ENCODE measurements around the gene ARID3A.
A peak's percentile ranks its signal among the peaks of the same experiment; 100 is the strongest.
"Not testable (repeated sequence)": the region's sequence is repeated elsewhere in the genome, so short reads cannot be mapped to it uniquely, and the experiment has no call there.

Gene ARID3A

DNA sequence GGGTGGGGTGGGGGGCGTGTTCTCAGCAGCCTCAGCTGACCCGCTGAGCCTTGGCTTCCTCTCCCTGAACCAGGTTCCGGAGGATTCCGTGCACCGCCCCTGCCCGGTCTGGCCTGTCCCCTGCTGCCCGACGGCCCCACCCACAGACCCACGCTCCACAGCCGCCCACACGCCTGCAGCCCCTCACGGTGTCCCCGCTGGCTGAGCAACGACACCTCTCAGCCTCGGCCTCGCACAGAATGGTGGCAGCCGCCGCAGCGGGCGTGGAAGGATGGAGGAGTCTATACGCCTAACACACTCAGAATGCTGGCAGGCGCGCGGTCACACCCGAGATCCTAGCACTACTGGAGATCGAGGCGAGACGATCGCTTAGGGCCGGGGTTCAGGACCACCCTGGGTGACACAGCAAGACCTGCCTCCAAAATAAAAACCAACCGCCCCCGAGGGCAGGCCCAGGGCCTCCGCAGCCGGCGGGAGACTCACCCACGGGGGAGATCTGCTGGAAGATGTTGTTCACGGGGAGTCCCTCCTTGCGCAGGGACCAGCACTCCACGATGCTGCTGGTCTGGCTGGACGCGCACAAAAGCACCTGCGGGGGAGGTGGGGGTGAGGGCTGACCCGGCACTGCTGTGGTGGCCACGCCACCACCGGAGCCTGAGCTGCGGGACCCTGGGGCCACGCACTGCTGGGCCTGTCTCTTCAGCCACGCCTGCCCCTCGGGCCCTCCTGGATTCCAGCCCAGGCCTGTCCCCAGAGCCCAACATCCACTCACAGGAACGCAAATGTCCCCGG, 41.2 kb upstream of the ARID3A start:
- H3K36me3 ChIP-seq (ENCODE audit: insufficient read depth, low read length) = peaks cover 52% of the 10 kb centered on the region
- no peaks in the 10 kb centered on the region for H3K9me3 ChIP-seq (replicated peaks; ENCODE audit: low read length)
- no peaks in the 10 kb centered on the region for H3K4me1 ChIP-seq (ENCODE audit: control insufficient read depth, insufficient read depth, low read length)
- H3K4me3 ChIP-seq (ENCODE audit: low read length) = no peak overlapping the region
- H3K9ac ChIP-seq (ENCODE audit: low read depth, low read length) = no peak overlapping the region
- H3K4me2 ChIP-seq (ENCODE audit: low read length) = no peak overlapping the region
- H3K27me3 ChIP-seq (ENCODE audit: control insufficient read depth, insufficient read depth, low read length) = no peaks in the 10 kb centered on the region

DNA sequence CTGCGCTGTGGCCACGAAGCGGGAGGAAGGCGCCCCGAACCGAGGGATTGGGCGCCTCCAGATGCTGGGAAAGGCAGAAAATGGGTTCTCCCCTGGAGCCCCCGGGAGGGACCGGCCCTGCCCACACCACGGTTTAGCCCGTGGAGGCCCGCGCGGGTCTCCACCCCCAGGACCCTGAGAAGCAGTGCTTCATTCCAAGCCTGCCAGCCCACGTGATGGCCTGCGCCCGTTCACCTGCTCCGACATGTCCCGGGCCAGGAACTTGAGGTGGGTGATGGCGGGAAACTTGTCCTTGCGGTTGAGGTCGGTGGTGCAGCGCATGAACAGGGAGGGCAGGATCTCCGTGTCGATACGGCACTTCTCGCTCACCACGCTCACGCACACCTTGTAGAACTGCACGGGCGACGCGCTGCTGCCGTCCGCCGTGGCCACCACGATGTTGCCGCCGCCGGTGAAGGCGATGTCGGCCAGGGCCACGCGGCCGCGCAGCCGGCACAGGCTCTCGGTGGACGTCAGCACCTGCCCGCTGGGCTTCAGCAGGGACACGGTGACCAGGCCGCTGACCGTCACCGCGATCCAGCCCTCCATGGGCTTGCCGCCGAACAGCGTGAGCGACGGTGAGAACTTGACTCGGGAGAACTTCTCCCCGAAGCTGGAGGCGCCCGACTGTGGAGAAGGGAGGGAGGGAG, 40.2 kb upstream of the ARID3A start:
- Histone ChIP-seq H3K9ac (ENCODE audit: low read depth, low read length) (no peak overlapping the region), H3K4me3 (ENCODE audit: low read length) (no peak overlapping the region), H3K4me2 (ENCODE audit: low read length) (no peak overlapping the region), H3K9me3 (replicated peaks; ENCODE audit: low read length) (no peaks in the 10 kb centered on the region), H3K4me1 (ENCODE audit: control insufficient read depth, insufficient read depth, low read length) (no peaks in the 10 kb centered on the region), H3K27me3 (ENCODE audit: control insufficient read depth, insufficient read depth, low read length) (no peaks in the 10 kb centered on the region), H3K36me3 (ENCODE audit: insufficient read depth, low read length) (peaks cover 58% of the 10 kb centered on the region)

DNA sequence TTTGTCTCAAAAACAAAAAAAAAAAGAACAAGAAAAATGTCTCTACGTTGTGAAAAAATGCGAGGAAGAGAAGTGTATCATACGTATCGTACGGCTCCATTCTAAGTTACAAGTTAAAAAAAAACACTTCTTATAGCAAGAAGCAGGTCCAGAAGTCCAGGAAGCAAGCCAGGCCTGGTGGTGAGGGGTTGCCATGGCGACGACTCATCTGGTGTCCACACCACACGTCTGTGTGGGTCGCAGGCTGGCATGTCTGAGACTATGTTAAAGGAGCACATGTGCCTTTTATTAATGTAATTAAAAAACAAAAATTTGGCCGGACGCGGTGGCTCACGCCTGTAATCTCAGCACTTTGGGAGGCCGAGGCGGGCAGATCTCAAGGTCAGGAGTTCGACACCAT, 38.8 kb upstream of the ARID3A start:
- no peak overlapping the region for H3K9ac ChIP-seq (ENCODE audit: low read depth, low read length)
- H3K9me3 ChIP-seq (replicated peaks; ENCODE audit: low read length) = no peaks in the 10 kb centered on the region
- H3K4me2 ChIP-seq (ENCODE audit: low read length) = no peak overlapping the region
- no peaks in the 10 kb centered on the region for H3K27me3 ChIP-seq (ENCODE audit: control insufficient read depth, insufficient read depth, low read length)
- no peak overlapping the region for H3K4me3 ChIP-seq (ENCODE audit: low read length)
- H3K36me3 ChIP-seq (ENCODE audit: insufficient read depth, low read length) = peaks cover 45% of the 10 kb centered on the region
- no peaks in the 10 kb centered on the region for H3K4me1 ChIP-seq (ENCODE audit: control insufficient read depth, insufficient read depth, low read length)

DNA sequence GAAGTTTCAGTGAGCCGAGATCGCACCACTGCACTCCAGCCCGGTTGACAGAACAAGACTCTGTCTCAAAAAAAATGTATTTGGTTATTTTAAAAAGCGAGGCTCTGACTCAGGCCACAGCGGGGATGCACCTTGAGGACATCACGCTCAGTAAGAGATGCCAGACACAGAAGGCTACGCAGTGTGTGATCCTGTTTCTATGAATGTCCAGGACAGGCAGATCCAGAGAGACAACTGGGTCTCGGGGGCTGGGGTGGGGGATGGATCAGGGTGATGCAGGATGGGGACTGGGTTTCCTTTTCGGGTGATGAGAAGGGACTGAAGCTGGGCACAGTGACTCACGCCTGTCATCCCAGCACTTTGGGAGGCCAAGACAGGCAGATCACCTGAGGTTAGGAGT, 38.2 kb upstream of the ARID3A start:
- Histone ChIP-seq H3K4me1 (ENCODE audit: control insufficient read depth, insufficient read depth, low read length) (no peaks in the 10 kb centered on the region), H3K9me3 (replicated peaks; ENCODE audit: low read length) (no peaks in the 10 kb centered on the region), H3K27me3 (ENCODE audit: control insufficient read depth, insufficient read depth, low read length) (no peaks in the 10 kb centered on the region), H3K9ac (ENCODE audit: low read depth, low read length) (no peak overlapping the region), H3K4me3 (ENCODE audit: low read length) (no peak overlapping the region), H3K4me2 (ENCODE audit: low read length) (no peak overlapping the region), H3K36me3 (ENCODE audit: insufficient read depth, low read length) (peaks cover 40% of the 10 kb centered on the region)

DNA sequence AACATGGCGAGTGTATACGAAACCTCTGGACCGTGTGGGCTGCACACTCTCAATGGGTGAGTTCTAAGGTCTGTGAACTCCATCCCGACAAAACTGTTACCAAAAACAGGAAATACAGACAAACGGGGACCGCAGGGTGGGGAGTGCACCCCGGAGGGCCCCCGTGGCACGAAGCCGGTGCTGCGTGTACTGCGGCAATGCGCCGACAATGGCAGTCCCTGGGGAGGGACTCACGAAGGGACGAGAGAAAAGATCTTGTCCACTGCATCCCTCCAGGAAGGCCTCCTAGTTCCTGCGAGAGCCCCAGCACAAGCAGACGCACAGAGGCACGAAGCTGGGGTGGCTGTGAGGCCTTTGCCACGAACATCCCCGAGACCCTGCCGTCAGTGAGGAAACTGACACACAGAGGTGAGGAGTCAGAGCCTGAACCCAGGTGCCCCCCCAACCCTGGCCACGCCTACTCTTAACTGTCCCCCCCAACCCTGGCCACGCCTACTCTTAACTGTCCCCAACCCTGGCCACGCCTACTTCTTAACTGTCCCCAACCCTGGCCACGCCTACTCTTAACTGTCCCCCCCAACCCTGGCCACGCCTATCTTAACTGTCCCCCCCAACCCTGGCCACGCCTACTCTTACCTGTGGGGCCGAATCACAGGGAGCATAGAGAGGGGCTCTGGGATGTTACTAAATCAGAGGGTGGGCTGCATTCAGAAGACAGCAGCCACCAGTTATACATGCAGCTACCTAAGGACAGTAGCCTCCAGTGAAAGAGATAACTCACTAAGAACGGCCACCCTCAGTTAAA, 37.1 kb upstream of the ARID3A start:
- H3K4me1 ChIP-seq (ENCODE audit: control insufficient read depth, insufficient read depth, low read length) = no peaks in the 10 kb centered on the region
- H3K4me2 ChIP-seq (ENCODE audit: low read length) = no peak overlapping the region
- H3K27me3 ChIP-seq (ENCODE audit: control insufficient read depth, insufficient read depth, low read length) = no peaks in the 10 kb centered on the region
- no peak overlapping the region for H3K9ac ChIP-seq (ENCODE audit: low read depth, low read length)
- H3K9me3 ChIP-seq (replicated peaks; ENCODE audit: low read length) = no peaks in the 10 kb centered on the region
- H3K4me3 ChIP-seq (ENCODE audit: low read length) = no peak overlapping the region
- H3K36me3 ChIP-seq (ENCODE audit: insufficient read depth, low read length) = peaks cover 36% of the 10 kb centered on the region

DNA sequence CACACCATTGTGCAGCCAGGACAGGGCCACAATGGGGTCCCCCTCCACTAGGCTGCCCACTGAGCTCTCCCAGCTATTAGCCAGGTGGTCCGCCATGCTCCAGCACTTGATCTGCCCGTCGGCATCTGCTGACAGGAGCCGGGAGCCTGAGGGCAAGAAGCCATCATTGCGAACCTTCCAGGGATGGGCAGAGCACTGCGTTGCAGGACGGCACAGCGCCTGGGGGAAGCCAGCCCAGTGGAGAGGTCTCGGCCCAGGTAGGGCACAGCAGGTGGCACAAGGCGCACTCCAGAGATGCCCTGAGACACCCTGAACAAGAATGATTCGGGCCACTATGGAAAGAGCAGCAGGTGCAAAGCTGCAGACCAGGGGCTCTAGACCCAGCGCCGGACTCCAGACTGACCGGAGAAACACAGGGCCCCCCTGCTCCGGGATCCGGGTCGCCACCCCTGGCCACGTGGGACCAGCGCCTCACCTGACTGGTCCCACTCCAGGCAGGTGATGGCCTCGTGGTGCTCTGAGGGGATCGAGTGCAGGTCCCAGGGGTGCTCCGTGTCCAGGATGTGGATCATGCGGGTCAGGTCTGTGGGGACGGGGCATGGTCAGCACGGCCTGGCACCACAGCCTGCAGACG, 36.1 kb upstream of the ARID3A start:
- no peak overlapping the region for H3K4me2 ChIP-seq (ENCODE audit: low read length)
- H3K36me3 ChIP-seq (ENCODE audit: insufficient read depth, low read length) = peaks cover 36% of the 10 kb centered on the region
- H3K9me3 ChIP-seq (replicated peaks; ENCODE audit: low read length) = no peaks in the 10 kb centered on the region
- H3K4me3 ChIP-seq (ENCODE audit: low read length) = no peak overlapping the region
- no peak overlapping the region for H3K9ac ChIP-seq (ENCODE audit: low read depth, low read length)
- no peaks in the 10 kb centered on the region for H3K4me1 ChIP-seq (ENCODE audit: control insufficient read depth, insufficient read depth, low read length)
- H3K27me3 ChIP-seq (ENCODE audit: control insufficient read depth, insufficient read depth, low read length) = no peaks in the 10 kb centered on the region

DNA sequence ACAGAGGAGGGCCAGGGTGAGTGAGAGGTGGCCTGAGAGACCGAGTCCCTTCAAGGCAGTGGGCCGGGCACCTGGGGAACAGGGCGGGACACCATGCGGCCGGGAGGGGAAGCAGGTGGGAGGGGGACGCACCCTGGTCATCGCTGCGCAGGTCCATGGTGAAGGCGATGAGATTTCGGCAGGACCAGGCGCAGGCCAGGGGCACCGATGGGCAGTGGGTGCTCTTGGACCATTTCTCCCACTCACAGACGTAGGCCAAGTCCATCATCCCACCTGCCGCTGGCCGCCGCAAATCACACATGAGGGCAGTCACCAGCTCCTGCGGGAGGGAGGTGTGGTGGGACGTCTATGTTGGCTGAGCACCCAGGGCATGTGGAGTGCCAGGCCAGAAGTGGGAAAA, 35.0 kb upstream of the ARID3A start:
- H3K36me3 ChIP-seq (ENCODE audit: insufficient read depth, low read length) = peaks cover 28% of the 10 kb centered on the region
- H3K4me2 ChIP-seq (ENCODE audit: low read length) = no peak overlapping the region
- no peaks in the 10 kb centered on the region for H3K4me1 ChIP-seq (ENCODE audit: control insufficient read depth, insufficient read depth, low read length)
- no peak overlapping the region for H3K4me3 ChIP-seq (ENCODE audit: low read length)
- no peaks in the 10 kb centered on the region for H3K27me3 ChIP-seq (ENCODE audit: control insufficient read depth, insufficient read depth, low read length)
- no peaks in the 10 kb centered on the region for H3K9me3 ChIP-seq (replicated peaks; ENCODE audit: low read length)
- H3K9ac ChIP-seq (ENCODE audit: low read depth, low read length) = no peak overlapping the region

DNA sequence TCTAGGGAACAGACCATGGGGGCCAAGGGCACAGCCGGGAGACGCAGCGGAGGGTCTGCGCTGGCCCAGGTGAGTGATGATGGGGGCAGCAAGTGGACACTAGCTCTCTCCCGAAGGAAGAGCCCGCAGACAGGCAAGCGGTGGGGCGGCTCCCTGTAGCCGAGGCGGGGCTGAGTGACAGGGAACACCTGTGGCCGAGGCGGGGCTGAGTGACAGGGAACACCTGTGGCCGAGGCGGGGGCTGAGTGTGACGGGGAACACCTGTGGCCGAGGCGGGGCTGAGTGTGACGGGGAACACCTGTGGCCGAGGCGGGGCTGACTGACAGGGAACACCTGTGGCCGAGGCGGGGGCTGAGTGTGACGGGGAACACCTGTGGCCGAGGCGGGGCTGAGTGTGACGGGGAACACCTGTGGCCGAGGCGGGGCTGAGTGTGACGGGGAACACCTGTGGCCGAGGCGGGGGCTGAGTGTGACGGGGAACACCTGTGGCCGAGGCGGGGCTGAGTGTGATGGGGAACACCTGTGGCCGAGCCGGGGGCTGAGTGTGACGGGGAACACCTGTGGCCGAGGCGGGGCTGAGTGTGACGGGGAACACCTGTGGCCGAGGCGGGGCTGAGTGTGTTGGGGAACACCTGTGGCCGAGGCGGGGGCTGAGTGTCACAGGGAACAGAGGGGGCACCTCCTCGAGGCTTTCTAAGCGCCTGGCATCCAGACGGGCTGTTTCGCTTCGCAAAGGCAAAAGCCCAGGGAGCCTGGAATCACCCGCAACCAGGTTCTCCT, 34.2 kb upstream of the ARID3A start:
- H3K4me2 ChIP-seq (ENCODE audit: low read length) = peak overlapping the region; percentile 97
- H3K4me3 ChIP-seq (ENCODE audit: low read length) = peak overlapping the region; percentile 90
- not testable (repeated sequence) for H3K4me1 ChIP-seq (ENCODE audit: control insufficient read depth, insufficient read depth, low read length); H3K9me3 ChIP-seq (replicated peaks; ENCODE audit: low read length); H3K27me3 ChIP-seq (ENCODE audit: control insufficient read depth, insufficient read depth, low read length)
- H3K36me3 ChIP-seq (ENCODE audit: insufficient read depth, low read length) = peaks cover 26% of the 10 kb centered on the region
- peak overlapping the region; percentile 81 for H3K9ac ChIP-seq (ENCODE audit: low read depth, low read length)

DNA sequence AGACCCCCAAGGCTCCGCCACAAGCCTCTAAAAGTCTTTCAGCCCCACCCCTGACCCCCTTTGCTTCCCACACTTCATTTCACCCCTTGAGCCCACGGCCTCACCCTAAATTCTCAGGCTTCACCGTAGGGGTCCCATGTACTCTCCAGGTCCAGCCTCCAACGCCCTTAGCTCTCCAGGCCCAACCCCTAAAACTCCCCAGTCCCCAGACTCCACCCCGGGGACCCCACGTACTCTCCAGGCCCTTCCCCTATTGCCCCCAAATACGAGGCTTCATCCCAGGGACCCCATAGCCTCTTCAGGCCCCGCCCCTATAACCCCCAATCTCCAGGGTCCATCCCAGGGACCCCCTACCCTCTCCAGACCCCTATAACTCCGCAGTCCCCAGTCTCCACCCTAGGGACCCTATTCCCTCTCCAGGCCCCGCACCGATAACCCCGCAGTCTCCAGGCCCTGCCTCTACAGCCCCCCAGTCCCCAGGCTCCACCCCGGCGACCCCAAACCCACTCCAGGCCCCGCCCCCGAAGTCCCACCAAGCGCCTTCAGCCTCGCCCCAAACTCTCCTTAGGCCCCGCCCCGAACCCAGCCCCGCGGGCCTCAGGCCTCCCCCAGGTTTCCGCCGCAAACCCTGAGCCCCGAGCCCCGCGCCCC, 33.5 kb upstream of the ARID3A start:
- Histone ChIP-seq H3K36me3 (ENCODE audit: insufficient read depth, low read length) (peaks cover 28% of the 10 kb centered on the region), H3K4me3 (ENCODE audit: low read length) (peak overlapping the region; percentile 90), H3K9me3 (replicated peaks; ENCODE audit: low read length) (no peaks in the 10 kb centered on the region), H3K4me1 (ENCODE audit: control insufficient read depth, insufficient read depth, low read length) (no peaks in the 10 kb centered on the region), H3K4me2 (ENCODE audit: low read length) (peak overlapping the region; percentile 97), H3K9ac (ENCODE audit: low read depth, low read length) (peak overlapping the region; percentile 81), H3K27me3 (ENCODE audit: control insufficient read depth, insufficient read depth, low read length) (no peaks in the 10 kb centered on the region)

DNA sequence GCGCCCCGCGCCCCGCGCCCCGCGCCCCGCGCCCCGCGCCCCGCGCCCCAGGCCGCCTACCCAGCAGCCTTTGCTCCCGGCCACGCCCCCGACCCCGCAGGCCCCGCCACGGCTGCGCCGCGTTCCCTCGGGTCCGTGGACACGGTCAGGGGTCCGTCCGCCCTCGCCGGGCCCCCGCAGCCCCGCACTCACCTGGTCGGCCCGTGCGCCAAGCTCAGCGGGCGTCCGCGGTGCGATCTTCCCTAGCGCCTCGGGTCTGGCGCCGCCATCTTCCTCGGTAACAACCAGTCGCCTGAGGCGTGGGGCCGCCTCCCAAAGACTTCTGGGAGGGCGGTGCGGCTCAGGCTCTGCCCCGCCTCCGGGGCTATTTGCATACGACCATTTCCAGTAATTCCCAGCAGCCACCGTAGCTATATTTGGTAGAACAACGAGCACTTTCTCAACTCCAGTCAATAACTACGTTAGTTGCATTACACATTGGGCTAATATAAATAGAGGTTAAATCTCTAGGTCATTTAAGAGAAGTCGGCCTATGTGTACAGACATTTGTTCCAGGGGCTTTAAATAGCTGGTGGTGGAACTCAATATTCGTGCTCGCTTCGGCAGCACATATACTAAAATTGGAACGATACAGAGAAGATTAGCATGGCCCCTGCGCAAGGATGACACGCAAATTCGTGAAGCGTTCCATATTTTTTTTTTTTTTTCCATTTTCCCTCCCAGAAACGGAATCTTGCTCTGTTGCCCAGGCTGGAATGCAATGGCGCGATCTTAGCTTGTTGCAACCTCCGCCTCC, 32.7 kb upstream of the ARID3A start, which contains the start of the genes MED16 and RNU6-9:
Gene MED16, minus strand, starts transcription at position 294 of the 796 bp plus-strand sequence. CDS start 2,056 bp downstream, outside the sequence.
Gene RNU6-9, plus strand, starts transcription at position 591 of the 796 bp plus-strand sequence.
- Histone ChIP-seq H3K36me3 (ENCODE audit: insufficient read depth, low read length) (peaks cover 31% of the 10 kb centered on the region), H3K4me1 (ENCODE audit: control insufficient read depth, insufficient read depth, low read length) (no peaks in the 10 kb centered on the region), H3K4me2 (ENCODE audit: low read length) (peak within 1 kb of the TSS; percentile 97), H3K27me3 (ENCODE audit: control insufficient read depth, insufficient read depth, low read length) (no peaks in the 10 kb centered on the region), H3K4me3 (ENCODE audit: low read length) (peak within 1 kb of the TSS; percentile 90), H3K9ac (ENCODE audit: low read depth, low read length) (peak within 1 kb of the TSS; percentile 90), H3K9me3 (replicated peaks; ENCODE audit: low read length) (no peaks in the 10 kb centered on the region)
